Natural killer cell (primary cell): Measurements from ENCODE around the gene DCHS2. TPM values are rescaled to one million over a fixed set of nuclear protein-coding genes. Genes with fewer than 3 reads are reported as not detected.

Experiments
- ATAC-seq, 3 donors: fragments of 150-1000 bp in 2 of 3; fragments of 200-7000 bp in 1 of 3; cut with Tn5 transposase; 1 replicate in 1 of 3; 2 replicates in 2 of 3; pipeline ENCODE4 v1.10.0; 2021; ENCODE audit warnings: mild to moderate bottlenecking in 2 of 3, moderate library complexity in 2 of 3
- DNase-seq, 2 donors: peaks; one replicate each; pipeline versions ENCODE4 v3.0.0 to v3.0.0-alpha.2; 2013 to 2021; ENCODE audit warnings: mixed read lengths in 1 of 2
- H3K27ac ChIP-seq: one replicate; pipeline ENCODE4 v1.5.1; 2013; ENCODE audit warnings: mild to moderate bottlenecking, low read length
- H3K27me3 ChIP-seq: one replicate; pipeline ENCODE4 v1.6.1; 2013; ENCODE audit warnings: low read length; ENCODE audit not compliant: control insufficient read depth, insufficient read depth
- H3K36me3 ChIP-seq: one replicate; pipeline ENCODE4 v1.6.1; 2013; ENCODE audit warnings: low read length; ENCODE audit not compliant: control insufficient read depth, insufficient read depth
- H3K4me1 ChIP-seq: one replicate; pipeline ENCODE4 v1.6.1; 2013; ENCODE audit warnings: low read length; ENCODE audit not compliant: control insufficient read depth, insufficient read depth
- H3K4me3 ChIP-seq: one replicate; pipeline ENCODE4 v1.5.1; 2013; ENCODE audit warnings: low read length
- H3K9me3 ChIP-seq: one replicate; pipeline ENCODE4 v1.6.1; 2013; ENCODE audit warnings: low read length; ENCODE audit not compliant: control insufficient read depth, insufficient read depth
- H3K27ac Mint-ChIP-seq, 2 donors: one replicate each; pipeline ENCODE4 v1.8.0; 2022; ENCODE audit warnings: mild to moderate bottlenecking in 2 of 2, mixed read lengths in 2 of 2, moderate library complexity in 1 of 2
- H3K27me3 Mint-ChIP-seq, 2 donors: one replicate each; pipeline ENCODE4 v1.8.0; 2022; ENCODE audit warnings: low read depth in 2 of 2, mixed read lengths in 2 of 2
- H3K36me3 Mint-ChIP-seq: one replicate; pipeline ENCODE4 v1.8.0; 2022; ENCODE audit warnings: mixed read lengths
- H3K4me1 Mint-ChIP-seq, 2 donors: one replicate each; pipeline ENCODE4 v1.8.0; 2022; ENCODE audit warnings: mixed read lengths in 2 of 2
- H3K4me3 Mint-ChIP-seq: one replicate; pipeline ENCODE4 v1.8.0; 2022; ENCODE audit warnings: mild to moderate bottlenecking, moderate library complexity, mixed read lengths
- H3K9me3 Mint-ChIP-seq, 2 donors: one replicate each; pipeline ENCODE4 v1.8.0; 2022; ENCODE audit warnings: mixed read lengths in 2 of 2
- WGBS: methylation state at CpG from one replicate; pipeline ENCODE4 v1.1.7; 2013; ENCODE audit warnings: missing lambda C conversion rate; ENCODE audit not compliant: insufficient coverage; 5-methylcytosine and 5-hydroxymethylcytosine counted together
- intact Hi-C: fragments of 100-400 bp; cut with micrococcal nuclease; formaldehyde crosslinking; loops from one replicate; pipeline ENCODE4 v1.14.2; 2022
- total RNA-seq, 4 donors: library from RNA; stranded (reverse); fragments of 120-200 nt in 1 of 4; gene quantifications; one replicate each; pipeline versions ENCODE4 v1.2.3 to v1.2.4, GENCODE V29; 2013 to 2022
- TF ChIP-seq, protein P1 (sequence below): fragments of 200-600 bp; IDR thresholded peaks from one replicate; pipeline ENCODE4 v1.8.0; 2022; ENCODE audit warnings: antibody characterized with exemption

DCHS2 gene, protein sequence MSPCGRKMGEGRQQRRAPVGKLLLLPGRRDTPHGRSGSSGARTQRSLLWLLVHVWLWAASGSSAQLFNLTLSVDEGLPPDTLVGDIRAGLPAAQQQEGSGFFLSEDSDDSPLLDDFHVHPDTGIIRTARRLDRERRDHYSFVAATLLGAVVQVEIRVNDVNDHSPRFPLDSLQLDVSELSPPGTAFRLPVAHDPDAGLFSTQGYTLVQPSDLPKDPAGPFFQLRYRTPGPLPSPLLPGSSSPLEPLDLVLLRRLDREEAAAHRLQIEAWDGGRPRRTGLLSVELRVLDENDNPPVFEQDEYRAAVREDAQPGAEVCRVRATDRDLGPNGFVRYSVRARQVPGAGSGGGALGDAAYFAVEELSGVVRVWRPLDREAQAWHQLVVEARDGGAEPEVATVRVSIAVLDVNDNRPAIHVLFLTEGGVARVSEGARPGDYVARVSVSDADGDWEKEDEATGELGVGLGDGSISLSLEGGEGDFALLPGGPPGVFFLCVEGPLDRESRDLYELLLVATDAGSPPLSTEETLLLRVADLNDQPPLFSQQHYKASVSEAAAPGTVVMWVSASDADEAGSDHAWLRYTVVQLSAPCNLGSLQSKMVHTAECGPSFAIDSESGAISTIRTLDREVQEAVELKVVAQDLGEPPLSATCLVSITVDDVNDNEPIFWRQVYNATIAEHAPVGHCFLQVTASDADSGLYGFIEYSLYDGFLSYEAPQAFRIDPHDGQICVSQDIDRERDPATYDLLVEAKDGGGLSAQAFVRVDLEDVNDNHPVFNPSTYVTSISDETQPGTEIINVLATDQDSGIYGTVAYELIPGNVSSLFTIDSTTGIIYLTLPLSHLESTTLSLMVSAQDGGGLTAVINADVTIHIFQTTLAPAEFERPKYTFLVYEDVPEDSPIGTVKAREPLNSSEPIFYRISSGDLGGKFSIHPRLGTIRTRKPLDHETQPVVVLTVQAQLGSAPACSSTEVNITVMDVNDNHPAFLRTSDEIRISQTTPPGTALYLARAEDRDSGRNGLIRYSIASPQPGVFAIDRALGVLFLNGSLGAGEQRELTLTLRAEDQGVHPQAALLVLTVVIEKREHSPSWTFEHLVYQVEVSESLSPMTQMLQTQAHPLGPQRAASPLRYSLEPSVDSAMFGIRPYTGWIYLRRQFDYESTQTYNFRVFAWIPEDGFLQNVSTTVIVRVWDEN (N-terminal part only)
- not detected for total RNA-seq
- total RNA-seq (2013), result 0.09 TPM

DNA sequence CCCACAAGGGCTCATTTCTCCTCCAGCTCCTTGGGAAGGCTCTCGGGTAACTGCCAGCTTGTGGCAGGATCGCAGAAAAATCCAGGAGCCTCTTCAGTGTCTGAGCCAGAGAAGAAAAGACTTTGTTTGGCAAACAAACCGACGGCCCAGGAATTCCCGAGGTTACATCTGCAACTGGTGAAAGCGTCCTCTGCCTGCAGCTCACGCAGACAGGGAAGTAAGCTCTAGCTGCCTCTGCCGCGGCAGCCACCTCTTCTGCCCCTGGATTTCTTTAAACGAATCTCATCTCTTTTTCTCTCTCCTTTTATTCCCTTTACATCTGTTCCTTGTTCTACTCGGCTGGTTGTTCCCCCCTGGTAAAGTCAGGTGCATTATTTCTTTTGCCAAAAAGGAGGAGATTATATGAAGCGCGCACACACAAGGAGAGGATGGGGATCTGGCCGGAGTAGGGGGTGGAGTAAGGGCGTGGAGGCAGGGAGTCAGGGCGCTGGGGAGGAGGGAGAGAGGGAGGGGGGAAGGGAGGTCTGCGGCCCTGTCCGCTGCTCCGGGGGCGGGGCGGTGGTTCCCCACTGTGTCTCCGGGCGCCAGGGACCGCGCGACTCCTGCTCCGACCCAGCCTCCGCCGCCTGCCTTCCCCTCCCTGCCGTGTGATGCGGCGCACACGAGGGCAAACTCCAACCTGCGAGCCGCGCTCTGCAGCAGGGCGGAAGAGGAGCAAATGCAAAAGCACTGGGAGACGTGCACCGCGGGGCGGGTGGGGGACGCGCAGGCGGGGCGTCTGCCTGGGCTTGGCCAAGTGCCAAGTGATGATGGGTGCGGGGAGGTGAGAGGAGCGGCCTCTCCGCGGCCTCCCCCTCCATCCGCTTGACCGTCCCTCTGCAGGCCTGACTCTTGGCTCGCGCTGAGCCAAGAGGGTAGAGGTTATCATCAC, at the start of gene DCHS2:
Gene DCHS2 (minus strand): TSS at position 459 of the 931 bp plus-strand sequence. CDS start 444 bp downstream, at position 15.
- no peak within 1 kb of the TSS for H3K27ac ChIP-seq
- peaks cover 27% of the 10 kb centered on the region for H3K27me3 ChIP-seq
- H3K9me3 Mint-ChIP-seq, result no peaks in the 10 kb centered on the region
- H3K27ac Mint-ChIP-seq, result no peak within 1 kb of the TSS
- ATAC-seq (no peak), DNase-seq (peak in 1 of 2 donors; percentile 10)
- H3K36me3 ChIP-seq, result no peaks in the 10 kb centered on the region
- intact Hi-C loops, result no loop called here
- H3K4me3 Mint-ChIP-seq, result no peak within 1 kb of the TSS
- TF ChIP-seq, protein P1, sequence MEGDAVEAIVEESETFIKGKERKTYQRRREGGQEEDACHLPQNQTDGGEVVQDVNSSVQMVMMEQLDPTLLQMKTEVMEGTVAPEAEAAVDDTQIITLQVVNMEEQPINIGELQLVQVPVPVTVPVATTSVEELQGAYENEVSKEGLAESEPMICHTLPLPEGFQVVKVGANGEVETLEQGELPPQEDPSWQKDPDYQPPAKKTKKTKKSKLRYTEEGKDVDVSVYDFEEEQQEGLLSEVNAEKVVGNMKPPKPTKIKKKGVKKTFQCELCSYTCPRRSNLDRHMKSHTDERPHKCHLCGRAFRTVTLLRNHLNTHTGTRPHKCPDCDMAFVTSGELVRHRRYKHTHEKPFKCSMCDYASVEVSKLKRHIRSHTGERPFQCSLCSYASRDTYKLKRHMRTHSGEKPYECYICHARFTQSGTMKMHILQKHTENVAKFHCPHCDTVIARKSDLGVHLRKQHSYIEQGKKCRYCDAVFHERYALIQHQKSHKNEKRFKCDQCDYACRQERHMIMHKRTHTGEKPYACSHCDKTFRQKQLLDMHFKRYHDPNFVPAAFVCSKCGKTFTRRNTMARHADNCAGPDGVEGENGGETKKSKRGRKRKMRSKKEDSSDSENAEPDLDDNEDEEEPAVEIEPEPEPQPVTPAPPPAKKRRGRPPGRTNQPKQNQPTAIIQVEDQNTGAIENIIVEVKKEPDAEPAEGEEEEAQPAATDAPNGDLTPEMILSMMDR, result no peak
- WGBS, result under 1% methylated on average over 52 of the region's 53 CpGs
- no peaks in the 10 kb centered on the region for H3K9me3 ChIP-seq
- H3K36me3 Mint-ChIP-seq, result no peaks in the 10 kb centered on the region
- peak within 1 kb of the TSS; percentile 20 for H3K4me3 ChIP-seq
- H3K4me1 ChIP-seq, result peaks cover 16% of the 10 kb centered on the region
- H3K27me3 Mint-ChIP-seq, result peaks cover 49 to 54% of the 10 kb centered on the region in 2 donors
- no peaks in the 10 kb centered on the region for H3K4me1 Mint-ChIP-seq

DNA sequence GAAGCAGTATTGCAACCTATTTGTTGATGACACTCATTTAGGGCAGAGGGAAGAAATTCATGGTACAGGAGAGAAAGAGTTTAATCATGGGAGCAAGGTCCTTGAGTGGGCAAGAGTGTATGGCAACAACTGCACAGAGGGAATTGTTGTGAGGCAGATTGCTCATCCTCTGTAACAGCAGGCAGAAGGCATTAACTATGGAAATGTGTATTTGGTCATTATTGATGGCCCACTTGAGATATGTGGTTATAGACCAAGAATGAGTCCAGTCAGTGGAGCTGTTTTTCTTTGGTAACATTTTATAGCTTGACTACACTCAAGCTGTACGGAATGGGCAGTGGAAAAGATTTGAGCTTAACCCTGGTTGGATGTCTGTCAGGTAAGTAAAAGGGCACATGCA, 42.7 kb upstream of the DCHS2 start:
- Histone ChIP-seq H3K4me1 (no peaks in the 10 kb centered on the region), H3K9me3 (no peaks in the 10 kb centered on the region), H3K27ac (no peak overlapping the region), H3K4me3 (no peak overlapping the region), H3K27me3 (no peaks in the 10 kb centered on the region), H3K36me3 (peaks cover 32% of the 10 kb centered on the region)
- no peak overlapping the region for H3K4me3 Mint-ChIP-seq
- no peaks in the 10 kb centered on the region for H3K9me3 Mint-ChIP-seq
- intact Hi-C loops, result no loop called here
- no peak for ATAC-seq
- DNase-seq, result no peak
- TF ChIP-seq, protein P1, result no peak
- no peaks in the 10 kb centered on the region for H3K4me1 Mint-ChIP-seq
- no peak overlapping the region for H3K27ac Mint-ChIP-seq
- H3K36me3 Mint-ChIP-seq, result peaks cover 5% of the 10 kb centered on the region
- 100% methylated on average over 1 of the region's 1 CpG for WGBS
- peaks cover 0 to 3% of the 10 kb centered on the region in 2 donors for H3K27me3 Mint-ChIP-seq

DNA sequence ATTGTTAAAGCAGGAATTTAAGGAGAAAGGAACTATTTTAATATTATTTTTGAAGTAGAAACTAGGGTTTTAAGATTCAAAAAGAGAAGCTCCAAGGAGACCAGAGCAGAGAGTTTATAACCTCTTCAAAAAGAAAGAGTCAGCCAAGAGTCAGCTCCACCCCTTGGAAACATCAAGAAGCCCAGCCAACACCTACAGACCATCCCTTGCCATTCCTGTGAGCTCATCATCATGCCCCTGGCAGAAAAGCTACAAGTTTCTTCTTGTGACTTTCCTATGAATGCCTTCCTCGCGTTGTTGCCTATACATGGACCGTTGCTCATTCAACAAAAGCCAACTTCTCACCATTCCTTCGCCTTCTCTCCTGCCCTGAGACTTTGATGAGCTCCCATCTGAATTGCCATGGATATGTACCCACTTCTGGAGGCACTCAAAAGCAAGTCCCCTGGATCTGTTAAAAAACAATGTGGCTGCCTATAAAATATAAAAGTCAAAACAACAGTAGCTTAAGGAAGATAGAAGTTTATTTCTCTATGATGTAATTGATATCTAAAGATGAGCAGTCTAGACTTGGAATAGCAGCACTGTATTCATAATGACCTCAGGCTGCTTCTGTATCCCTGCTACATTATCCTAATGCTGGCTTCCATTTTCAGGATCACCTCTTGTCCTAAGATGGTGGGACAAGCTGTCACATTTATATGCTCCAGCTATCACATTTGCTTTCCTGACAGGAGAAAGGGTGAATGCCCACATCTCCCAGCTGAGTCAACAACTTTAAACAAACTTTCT, 38.3 kb upstream of the DCHS2 start:
- no peak overlapping the region for H3K27ac Mint-ChIP-seq
- Histone ChIP-seq H3K36me3 (no peaks in the 10 kb centered on the region), H3K27me3 (no peaks in the 10 kb centered on the region), H3K27ac (no peak overlapping the region), H3K4me3 (no peak overlapping the region), H3K4me1 (no peaks in the 10 kb centered on the region), H3K9me3 (no peaks in the 10 kb centered on the region)
- ATAC-seq (no peak), DNase-seq (no peak)
- no peaks in the 10 kb centered on the region for H3K36me3 Mint-ChIP-seq
- TF ChIP-seq, protein P1, result no peak
- intact Hi-C loops, result no loop called here
- H3K4me3 Mint-ChIP-seq, result no peak overlapping the region
- no peaks in the 10 kb centered on the region for H3K9me3 Mint-ChIP-seq
- WGBS, result 95% methylated on average over 4 of the region's 4 CpGs
- H3K4me1 Mint-ChIP-seq, result no peaks in the 10 kb centered on the region
- H3K27me3 Mint-ChIP-seq, result peaks cover 10 to 24% of the 10 kb centered on the region in 2 donors
